ENCODE measurements around the gene OBSCN.
"Not testable (repeated sequence)": the region's sequence is repeated elsewhere in the genome, so short reads cannot be mapped to it uniquely, and the experiment has no call there.

Gene OBSCN

GRCh38 chr1:228236744-228237143, 28.9 kb downstream of the OBSCN start:
- TF ChIP-seq ZFX (IDR thresholded peaks at IDR 0.05), result no peak
- TF ChIP-seq, protein P1, sequence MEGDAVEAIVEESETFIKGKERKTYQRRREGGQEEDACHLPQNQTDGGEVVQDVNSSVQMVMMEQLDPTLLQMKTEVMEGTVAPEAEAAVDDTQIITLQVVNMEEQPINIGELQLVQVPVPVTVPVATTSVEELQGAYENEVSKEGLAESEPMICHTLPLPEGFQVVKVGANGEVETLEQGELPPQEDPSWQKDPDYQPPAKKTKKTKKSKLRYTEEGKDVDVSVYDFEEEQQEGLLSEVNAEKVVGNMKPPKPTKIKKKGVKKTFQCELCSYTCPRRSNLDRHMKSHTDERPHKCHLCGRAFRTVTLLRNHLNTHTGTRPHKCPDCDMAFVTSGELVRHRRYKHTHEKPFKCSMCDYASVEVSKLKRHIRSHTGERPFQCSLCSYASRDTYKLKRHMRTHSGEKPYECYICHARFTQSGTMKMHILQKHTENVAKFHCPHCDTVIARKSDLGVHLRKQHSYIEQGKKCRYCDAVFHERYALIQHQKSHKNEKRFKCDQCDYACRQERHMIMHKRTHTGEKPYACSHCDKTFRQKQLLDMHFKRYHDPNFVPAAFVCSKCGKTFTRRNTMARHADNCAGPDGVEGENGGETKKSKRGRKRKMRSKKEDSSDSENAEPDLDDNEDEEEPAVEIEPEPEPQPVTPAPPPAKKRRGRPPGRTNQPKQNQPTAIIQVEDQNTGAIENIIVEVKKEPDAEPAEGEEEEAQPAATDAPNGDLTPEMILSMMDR (conservative IDR thresholded peaks at IDR 0.05), result peak; percentile 94
- H3K27ac ChIP-seq, result no peak overlapping the region

GRCh38 chr1:228238007-228238406, 30.2 kb downstream of the OBSCN start:
- H3K27ac ChIP-seq, result no peak overlapping the region
- TF ChIP-seq, protein P1 (conservative IDR thresholded peaks at IDR 0.05), result no peak
- no peak for TF ChIP-seq ZFX (IDR thresholded peaks at IDR 0.05)

GRCh38 chr1:228238461-228238860, 30.6 kb downstream of the OBSCN start:
- TF ChIP-seq, protein P1 (conservative IDR thresholded peaks at IDR 0.05), result no peak
- no peak for TF ChIP-seq ZFX (IDR thresholded peaks at IDR 0.05)
- H3K27ac ChIP-seq, result no peak overlapping the region

DNA sequence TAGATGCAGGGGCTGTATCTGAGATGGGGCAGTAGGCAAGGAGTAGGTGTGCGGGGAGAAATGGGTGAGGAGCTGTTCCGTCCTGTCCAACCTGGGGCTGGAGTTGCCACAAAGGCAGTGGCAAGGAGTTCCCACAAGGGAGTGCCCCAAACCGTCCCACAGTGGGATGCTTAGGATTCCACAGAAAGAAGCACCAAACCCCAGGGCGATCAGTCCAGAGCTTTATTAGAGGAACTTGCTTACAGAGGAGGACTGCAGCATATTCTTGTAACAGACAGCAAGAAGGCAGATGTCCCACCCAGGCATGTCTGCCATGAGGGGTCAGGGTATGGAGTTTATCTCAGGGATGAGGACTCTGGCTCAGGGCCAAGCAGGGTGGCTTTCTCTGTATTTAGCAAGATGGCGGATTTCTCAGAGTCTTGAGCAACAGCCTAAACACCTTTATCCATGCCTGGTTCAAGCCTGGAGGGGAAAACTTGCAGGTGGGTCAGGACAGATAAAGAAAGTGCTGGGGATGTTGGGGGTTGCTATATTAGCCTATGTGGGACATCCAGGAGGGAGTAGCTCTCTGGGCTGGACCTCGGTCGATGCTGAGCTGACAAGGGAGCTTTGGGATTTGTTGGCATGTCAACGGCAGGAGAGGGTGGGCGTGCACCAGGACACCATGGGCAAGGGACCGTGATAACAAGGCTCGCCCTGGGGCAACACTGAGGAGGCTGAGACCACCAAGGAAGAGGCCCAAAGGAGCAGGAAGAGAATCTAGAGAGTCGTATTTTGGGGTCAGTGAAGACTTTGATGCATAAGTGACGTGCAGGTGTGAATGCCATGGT, 32.8 kb downstream of the OBSCN start:
- no peak overlapping the region for H3K27ac ChIP-seq
- TF ChIP-seq ZFX (IDR thresholded peaks at IDR 0.05), result no peak

DNA sequence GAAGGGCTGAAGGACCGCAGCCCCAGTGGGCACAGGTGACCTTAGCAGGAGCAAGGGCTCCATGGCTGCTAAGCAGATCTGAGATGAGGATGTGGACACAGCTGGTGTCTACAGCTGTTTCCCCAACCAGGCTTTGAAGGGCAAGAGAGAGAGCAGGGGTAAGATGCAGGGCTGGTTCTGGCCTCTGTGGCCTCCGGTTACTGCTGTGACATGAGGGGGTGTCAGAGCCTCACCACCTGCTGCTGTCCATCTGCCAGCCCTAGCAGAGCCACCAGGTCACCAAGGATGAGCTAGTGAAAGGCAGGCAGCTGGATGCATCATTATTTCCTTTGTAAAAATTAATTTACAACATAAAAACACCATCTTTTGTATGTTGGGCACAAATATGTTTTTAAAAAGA, 33.4 kb downstream of the OBSCN start:
- no peak for TF ChIP-seq ZFX (IDR thresholded peaks at IDR 0.05)
- TF ChIP-seq, protein P1 (conservative IDR thresholded peaks at IDR 0.05), result no peak
- H3K27ac ChIP-seq, result no peak overlapping the region

- TF ChIP-seq, protein P1 (conservative IDR thresholded peaks at IDR 0.05), result no peak
Observed at GRCh38 chr1:228242409-228242808, 34.6 kb downstream of the OBSCN start.

GRCh38 chr1:228243093-228243492, 35.2 kb downstream of the OBSCN start:
- no peak for TF ChIP-seq ZFX (IDR thresholded peaks at IDR 0.05)
- TF ChIP-seq, protein P1 (conservative IDR thresholded peaks at IDR 0.05), result no peak

More at GRCh38 chr1:228242409-228242808, 34.6 kb downstream of the OBSCN start:
- no peak overlapping the region for H3K27ac ChIP-seq

DNA sequence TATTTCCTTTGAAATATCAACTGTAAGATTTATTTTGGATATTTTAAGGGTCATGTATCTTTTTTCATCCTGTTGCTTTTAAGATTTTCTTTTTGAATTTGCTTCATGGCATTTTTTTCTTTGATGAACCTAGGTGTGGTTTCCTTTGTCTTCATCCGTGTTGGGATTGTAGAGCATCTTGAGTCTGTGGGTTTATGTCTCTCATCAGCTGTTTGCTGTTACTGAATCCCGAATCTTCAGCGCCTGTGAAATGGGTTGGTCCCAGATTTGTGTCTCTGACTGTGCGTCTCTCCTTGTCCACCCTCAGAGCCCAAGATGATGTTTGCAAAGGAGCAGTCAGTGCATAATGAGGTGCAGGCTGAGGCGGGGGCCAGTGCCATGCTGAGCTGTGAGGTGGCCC, 36.1 kb downstream of the OBSCN start:
- not testable (repeated sequence) for H3K27ac ChIP-seq

More at GRCh38 chr1:228243093-228243492, 35.2 kb downstream of the OBSCN start:
- H3K27ac ChIP-seq, result no peak overlapping the region

Data from C4-2B (cell line).